KMS-11 (cell line): ENCODE results near the gene TOP1.

Experiments
- H2AFZ ChIP-seq: fragments of 200-600 bp; sonication (generic); 2 replicates; pipeline ENCODE4 v1.6.1; 2016; ENCODE audit warnings: antibody characterized with exemption, mixed run types, low read depth
- H3K27ac ChIP-seq: fragments of 200-600 bp; sonication (generic); 2 replicates; pipeline ENCODE4 v1.6.1; 2016; ENCODE audit warnings: mild to moderate bottlenecking, mixed run types
- H3K27me3 ChIP-seq: fragments of 200-600 bp; sonication (generic); 2 replicates; pipeline ENCODE4 v1.6.1; 2017; ENCODE audit warnings: mild to moderate bottlenecking, low read depth, mixed run types, moderate library complexity; ENCODE audit not compliant: insufficient read depth
- H3K36me3 ChIP-seq: fragments of 200-600 bp; sonication (generic); 2 replicates; pipeline ENCODE4 v1.6.1; 2017; ENCODE audit warnings: mild to moderate bottlenecking, mixed run types; ENCODE audit not compliant: insufficient read depth
- H3K4me1 ChIP-seq: fragments of 200-600 bp; sonication (generic); 2 replicates; pipeline ENCODE4 v1.6.1; 2016; ENCODE audit warnings: mild to moderate bottlenecking, low read depth, mixed run types; ENCODE audit not compliant: poor library complexity, severe bottlenecking
- H3K4me2 ChIP-seq: fragments of 200-600 bp; sonication (generic); 2 replicates; pipeline ENCODE4 v1.7.0; 2016; ENCODE audit warnings: mild to moderate bottlenecking, mixed run types
- H3K4me3 ChIP-seq: fragments of 200-600 bp; sonication (generic); IDR thresholded peaks from 2 replicates; pipeline ENCODE4 v1.6.1; 2017; ENCODE audit warnings: low read depth, low read length, mixed read lengths; ENCODE audit not compliant: insufficient read depth
- H3K79me2 ChIP-seq: fragments of 200-600 bp; sonication (generic); 2 replicates; pipeline ENCODE4 v1.6.1; 2016; ENCODE audit warnings: low read depth, mixed run types; ENCODE audit not compliant: insufficient read depth
- H3K9ac ChIP-seq: fragments of 200-600 bp; sonication (generic); 2 replicates; pipeline ENCODE4 v1.6.1; 2016; ENCODE audit warnings: mild to moderate bottlenecking, mixed run types
- H4K20me1 ChIP-seq: fragments of 200-600 bp; sonication (generic); 2 replicates; pipeline ENCODE4 v1.6.1; 2016; ENCODE audit warnings: mild to moderate bottlenecking, mixed run types; ENCODE audit not compliant: insufficient read depth
- CTCF ChIP-seq: fragments of 200-600 bp; sonication (generic); conservative IDR thresholded peaks from 2 replicates; pipeline ENCODE4 v1.6.1; 2017; ENCODE audit warnings: low read depth, mild to moderate bottlenecking, antibody characterized with exemption, low read length, moderate library complexity, mixed read lengths

Gene TOP1

GRCh38 chr20:41055679-41056078 is 27.1 kb downstream of the TOP1 start:
- peaks cover 97% of the 10 kb centered on the region for H3K79me2 ChIP-seq
- no peak overlapping the region for H2AFZ ChIP-seq
- no peak overlapping the region for H3K4me3 ChIP-seq
- peaks cover 67% of the 10 kb centered on the region for H3K4me1 ChIP-seq
- peaks cover 60% of the 10 kb centered on the region for H4K20me1 ChIP-seq
- H3K27me3 ChIP-seq = no peaks in the 10 kb centered on the region
- no peak for TF ChIP-seq CTCF
- H3K9ac ChIP-seq = no peak overlapping the region
- no peak overlapping the region for H3K4me2 ChIP-seq
- no peak overlapping the region for H3K27ac ChIP-seq
- H3K36me3 ChIP-seq = 0 out of 2 replicates have a peak, but pooled peaks cover 8% of the 10 kb centered on the region

- Histone ChIP-seq H3K79me2 (peaks cover 97% of the 10 kb centered on the region), H4K20me1 (peaks cover 39% of the 10 kb centered on the region), H2AFZ (no peak overlapping the region), H3K36me3 (peaks cover 15% of the 10 kb centered on the region; the same call in 1 of the 2 replicates), H3K27ac (no peak overlapping the region), H3K4me2 (no peak overlapping the region), H3K27me3 (no peaks in the 10 kb centered on the region), H3K9ac (no peak overlapping the region), H3K4me3 (no peak overlapping the region), H3K4me1 (peaks cover 50% of the 10 kb centered on the region)
- no peak for TF ChIP-seq CTCF
Observed at GRCh38 chr20:41057999-41058673, 29.5 kb downstream of the TOP1 start.

GRCh38 chr20:41058674-41059635 is 30.3 kb downstream of the TOP1 start:
- Histone ChIP-seq H3K79me2 (peaks cover 97% of the 10 kb centered on the region), H3K9ac (no peak overlapping the region), H3K27me3 (no peaks in the 10 kb centered on the region), H2AFZ (no peak overlapping the region), H4K20me1 (peaks cover 35% of the 10 kb centered on the region), H3K4me1 (peaks cover 55% of the 10 kb centered on the region), H3K4me3 (no peak overlapping the region), H3K4me2 (no peak overlapping the region), H3K36me3 (peaks cover 15% of the 10 kb centered on the region; the same call in 1 of the 2 replicates), H3K27ac (no peak overlapping the region)
- TF ChIP-seq CTCF = no peak

- H3K4me2 ChIP-seq = no peak overlapping the region
- no peak overlapping the region for H2AFZ ChIP-seq
- H3K36me3 ChIP-seq = peaks cover 15% of the 10 kb centered on the region; the same call in 1 of the 2 replicates
- peaks cover 44% of the 10 kb centered on the region for H3K4me1 ChIP-seq
- H4K20me1 ChIP-seq = peaks cover 33% of the 10 kb centered on the region
- H3K4me3 ChIP-seq = no peak overlapping the region
- peaks cover 95% of the 10 kb centered on the region for H3K79me2 ChIP-seq
- no peak overlapping the region for H3K27ac ChIP-seq
- no peaks in the 10 kb centered on the region for H3K27me3 ChIP-seq
- H3K9ac ChIP-seq = no peak overlapping the region
- no peak for TF ChIP-seq CTCF
Observed at GRCh38 chr20:41061155-41061554, 32.5 kb downstream of the TOP1 start.
